Measurements from ENCODE around the gene FNDC1.

DNA sequence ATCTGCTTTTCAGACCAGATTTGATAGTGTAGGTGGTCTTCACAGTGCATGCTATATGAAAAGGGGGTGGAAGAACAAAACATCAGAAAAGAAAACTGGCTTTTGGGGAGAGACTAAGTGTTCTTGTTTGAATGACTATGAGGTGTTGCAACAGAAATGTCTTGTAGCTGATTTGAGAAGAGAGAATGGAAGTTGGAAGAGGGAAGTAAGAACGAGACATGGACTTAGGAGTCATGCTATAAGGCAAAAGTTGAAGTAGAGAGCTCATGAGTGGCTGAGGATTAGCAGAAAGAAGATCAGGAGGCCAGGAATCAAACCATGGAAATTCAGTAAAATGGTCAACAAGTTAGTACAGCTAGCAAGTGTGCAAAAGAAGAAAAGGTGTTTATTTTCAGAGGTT is 32.1 kb downstream of the FNDC1 start:
- TF ChIP-seq EZH2 (IDR thresholded peaks at IDR 0.05) (no peak), POLR2AphosphoS5 (IDR thresholded peaks at IDR 0.05; ENCODE audit: borderline replicate concordance, low read depth, low read length) (no peak)

Measured in SK-N-MC (cell line).